A549 (cell line): ENCODE data around the gene MRLN. TPM values are rescaled to one million over a fixed set of nuclear protein-coding genes. Genes with fewer than 3 reads are reported as not detected.

Experiments used
- ATAC-seq, 2 experiments: fragments of 200-7000 bp in 1 of 2; fragments of >200 bp in 1 of 2; cut with Nextera tagmentation in 1 of 2; cut with Tn5 transposase in 1 of 2; 3 replicates each; pipeline versions ENCODE4 v1.8.0 to v1.9.1; 2018 to 2020; ENCODE audit warnings: mild to moderate bottlenecking in 1 of 2, moderate library complexity in 1 of 2
- CTCF ChIA-PET: fragments of 300-600 bp; sonication (Branson Sonifier 250); formaldehyde crosslinking; extraction: SDS; loops from one replicate; lab custom pipeline; 2021; ENCODE audit warnings: antibody characterized with exemption, inconsistent platforms; lab: Yijun Ruan, JAX
- POLR2A ChIA-PET: fragments of 350-600 bp; formaldehyde crosslinking; extraction: SDS; loops from one replicate; lab custom pipeline; 2021; ENCODE audit warnings: antibody characterized with exemption, inconsistent platforms; lab: Yijun Ruan, JAX
- DNase-seq, 2 experiments: peaks; one replicate each; pipeline versions ENCODE4 v3.0.0 to v3.0.0-alpha.2; 2011 to 2016; ENCODE audit warnings: low read depth in 1 of 2, low spot score in 1 of 2
- FAIRE-seq: peaks from 2 replicates; lab custom pipeline; 2011; peaks lifted over from hg19 to GRCh38; lab: Jason Lieb, UNC
- H3K27ac ChIP-seq, 2 experiments: fragments of >200 bp; sonication (Bioruptor Twin); formaldehyde crosslinking; 3 replicates each; pipeline ENCODE4 v1.5.1; 2016 to 2017
- H3K4me1 ChIP-seq: fragments of >200 bp; sonication (Bioruptor Twin); formaldehyde crosslinking; 3 replicates; pipeline ENCODE4 v1.6.1; 2016
- H3K4me2 ChIP-seq: fragments of >200 bp; sonication (Bioruptor Twin); formaldehyde crosslinking; 3 replicates; pipeline ENCODE4 v1.6.1; 2016
- H3K4me3 ChIP-seq: fragments of >200 bp; sonication (Bioruptor Twin); formaldehyde crosslinking; 3 replicates; pipeline ENCODE4 v1.5.1; 2016
- H3K9me3 ChIP-seq: fragments of >200 bp; sonication (Bioruptor Twin); formaldehyde crosslinking; 3 replicates; pipeline ENCODE4 v1.6.1; 2016
- CEBPB ChIP-seq, 2 experiments: fragments of >200 bp in 1 of 2; sonication (Bioruptor Twin) in 1 of 2; formaldehyde crosslinking in 1 of 2; IDR thresholded peaks; 2 replicates each; pipeline ENCODE4 v1.6.1; 2012 to 2016
- CHD4 ChIP-seq: fragments of 200-600 bp; sonication (generic); IDR thresholded peaks from 2 replicates; pipeline ENCODE4 v1.6.1; 2016; ENCODE audit warnings: antibody characterized with exemption, mild to moderate bottlenecking, borderline replicate concordance
- CTCF ChIP-seq: fragments of >200 bp; sonication (Bioruptor Twin); formaldehyde crosslinking; IDR thresholded peaks from 3 replicates; pipeline ENCODE4 v1.5.1; 2016
- ELK1 ChIP-seq: fragments of 150-350 bp; IDR thresholded peaks from 2 replicates; pipeline ENCODE4 v1.6.1; 2014; ENCODE audit warnings: low read depth, mild to moderate bottlenecking, low read length
- ESRRA ChIP-seq: fragments of 150-350 bp; IDR thresholded peaks from 2 replicates; pipeline ENCODE4 v1.6.1; 2014; ENCODE audit warnings: mild to moderate bottlenecking, low read length, borderline replicate concordance
- HDAC2 ChIP-seq: fragments of 200-600 bp; sonication (generic); IDR thresholded peaks from 2 replicates; pipeline ENCODE4 v1.6.1; 2016
- REST ChIP-seq: fragments of 200-600 bp; sonication (generic); IDR thresholded peaks from 2 replicates; pipeline ENCODE4 v1.6.1; 2016; ENCODE audit warnings: antibody characterized with exemption, mild to moderate bottlenecking, moderate library complexity
- SREBF2 ChIP-seq: fragments of 450-650 bp; IDR thresholded peaks from 2 replicates; pipeline ENCODE4 v1.6.1; 2014; ENCODE audit warnings: mild to moderate bottlenecking, moderate library complexity
- WGBS: methylation state at CpG from one replicate; pipeline ENCODE4 v1.1.6; 2017; ENCODE audit errors: missing lambda C conversion rate; 5-methylcytosine and 5-hydroxymethylcytosine counted together
- polyA plus RNA-seq, 4 experiments: library from polyadenylated mRNA; depleted of rRNA in 3 of 4; stranded (reverse); fragments of >200 nt; fragmentation: RNase III in 1 of 4; extraction: RNeasy Plus Mini Kit Qiagen cat#74134 plus additional on column Dnase treatment in 1 of 4; gene quantifications; 2 replicates in 3 of 4; 3 replicates in 1 of 4; pipeline ENCODE4 v1.2.3, GENCODE V29; 2011 to 2017

The MRLN gene
- polyA plus RNA-seq, 2 of the 4 experiments (the other 2 are of a cell fraction) = not detected

- DNase-seq (no peak), FAIRE-seq (no peak), ATAC-seq (no peak)
- H3K27ac ChIP-seq = no peak overlapping the region
- no peaks in the 10 kb centered on the region for H3K4me1 ChIP-seq
- TF ChIP-seq HDAC2 = no peak
- TF ChIP-seq REST = no peak
- TF ChIP-seq CTCF = no peak
- H3K4me3 ChIP-seq = no peak overlapping the region
- H3K9me3 ChIP-seq = peaks cover 6% of the 10 kb centered on the region
- WGBS = 0% methylated on average over 2 of the region's 2 CpGs
- no peak overlapping the region for H3K4me2 ChIP-seq
- ChIA-PET POLR2A (no interaction called here), CTCF (interaction anchor here (0.8 to 0.9 kb wide), 2 partner anchors 8 to 16 kb away, joined by 3 read pairs; no protein-coding TSS in a partner anchor)
These were observed 35.0 kb downstream of the MRLN start for GRCh38 chr10:59718257-59718656.

- Histone ChIP-seq H3K9me3 (no peaks in the 10 kb centered on the region), H3K4me3 (no peak overlapping the region), H3K27ac (no peak overlapping the region), H3K4me1 (peaks cover 7% of the 10 kb centered on the region; the same call in 2 of the 3 replicates), H3K4me2 (no peak overlapping the region)
- WGBS = 15% methylated on average over 7 of the region's 7 CpGs
- no peak for ATAC-seq
- DNase-seq = no peak
- POLR2A ChIA-PET = no interaction called here
- no peak for FAIRE-seq
- TF ChIP-seq ELK1 (no peak), CHD4 (no peak)
- CTCF ChIA-PET = interaction anchor here (1.9 kb wide), 1 partner anchor 117 kb away, joined by 5 read pairs; no protein-coding TSS in a partner anchor
These were observed 39.9 kb downstream of the MRLN start for GRCh38 chr10:59713196-59713821.

- no peak for TF ChIP-seq SREBF2
- Histone ChIP-seq H3K9me3 (no peaks in the 10 kb centered on the region), H3K4me3 (no peak overlapping the region), H3K4me1 (peaks cover 7% of the 10 kb centered on the region; the same call in 2 of the 3 replicates), H3K4me2 (no peak overlapping the region), H3K27ac (no peak overlapping the region)
- DNase-seq (no peak), FAIRE-seq (no peak), ATAC-seq (no peak)
- POLR2A ChIA-PET = no interaction called here
- CTCF ChIA-PET = interaction anchor here (0.9 to 1.9 kb wide), 2 partner anchors 86 to 119 kb away, joined by 3 to 5 read pairs; no protein-coding TSS in a partner anchor
- WGBS = 49% methylated on average over 3 of the region's 3 CpGs
These were observed 41.3 kb downstream of the MRLN start for GRCh38 chr10:59711871-59712494.

GRCh38 chr10:59709395-59710125, 43.7 kb downstream of the MRLN start, which contains the start of gene SLC16A9:
SLC16A9 (minus strand) TSS chr10:59709850; CDS start chr10:59684291, 25,559 bp downstream.
- FAIRE-seq (no peak), DNase-seq (peak; percentile 36 to 53), ATAC-seq (peak; percentile 95 to 96)
- WGBS = 2% methylated on average over 31 of the region's 68 CpGs
- ChIA-PET CTCF (interaction anchor here (0.5 to 1.8 kb wide), 11 partner anchors 7 to 316 kb away, joined by 3 to 7 read pairs (median 3); partner anchors contain the start of gene CCDC6), POLR2A (no interaction called here)
- TF ChIP-seq CEBPB (IDR thresholded peaks at IDR 0.05) = peak; percentile 14 to 30; a peak in 1 of 4 replicates
- peak; percentile 33; the same call in 1 of the 3 replicates for TF ChIP-seq CTCF
- TF ChIP-seq ESRRA = no peak
- Histone ChIP-seq H3K4me2 (peak within 1 kb of the TSS; percentile 94), H3K9me3 (no peaks in the 10 kb centered on the region), H3K4me3 (peak within 1 kb of the TSS; percentile 62), H3K27ac (peak within 1 kb of the TSS; percentile 56 to 78; a peak in 5 of 6 replicates), H3K4me1 (peaks cover 7% of the 10 kb centered on the region; the same call in 2 of the 3 replicates)
